H9 (cell line): ENCODE data around the gene SWI5. TPM values are rescaled to one million over a fixed set of nuclear protein-coding genes. Genes with fewer than 3 reads are reported as not detected.

Experiments used
- DNase-seq: peaks from one replicate; pipeline ENCODE4 v3.0.0-alpha.2; 2017
- H2AFZ ChIP-seq: one replicate; pipeline ENCODE4 v1.6.1; 2013; ENCODE audit warnings: mild to moderate bottlenecking, low read length, control low read depth, moderate library complexity
- H2AK5ac ChIP-seq: 2 replicates; pipeline ENCODE4 v1.6.1; 2013; ENCODE audit warnings: low read length, control low read depth, mixed read lengths; ENCODE audit not compliant: insufficient read length
- H2BK120ac ChIP-seq: one replicate; pipeline ENCODE4 v1.6.1; 2013; ENCODE audit warnings: low read depth, mild to moderate bottlenecking, low read length, control low read depth, inconsistent platforms; ENCODE audit not compliant: poor library complexity, severe bottlenecking
- H2BK12ac ChIP-seq: 2 replicates; pipeline ENCODE4 v1.6.1; 2013; ENCODE audit warnings: low read length, control low read depth, mixed read lengths, low read depth; ENCODE audit not compliant: insufficient read length
- H2BK15ac ChIP-seq: 2 replicates; pipeline ENCODE4 v1.6.1; 2013; ENCODE audit warnings: low read depth, low read length, control low read depth
- H2BK20ac ChIP-seq: one replicate; pipeline ENCODE4 v1.6.1; 2013; ENCODE audit warnings: low read depth, mild to moderate bottlenecking, low read length, control low read depth, inconsistent platforms; ENCODE audit not compliant: poor library complexity, severe bottlenecking
- H2BK5ac ChIP-seq: 2 replicates; pipeline ENCODE4 v1.6.1; 2013; ENCODE audit warnings: low read length, control low read depth, mixed read lengths; ENCODE audit not compliant: insufficient read length
- H3K14ac ChIP-seq: 2 replicates; pipeline ENCODE4 v1.6.1; 2013; ENCODE audit warnings: low read length, control low read depth; ENCODE audit not compliant: insufficient read depth
- H3K18ac ChIP-seq: 2 replicates; pipeline ENCODE4 v1.6.1; 2013; ENCODE audit warnings: low read depth, mild to moderate bottlenecking, mixed read lengths, low read length, control low read depth; ENCODE audit not compliant: insufficient read length
- H3K23ac ChIP-seq: 2 replicates; pipeline ENCODE4 v1.6.1; 2013; ENCODE audit warnings: low read length, control low read depth, mixed read lengths, low read depth; ENCODE audit not compliant: insufficient read length
- H3K23me2 ChIP-seq: 2 replicates; pipeline ENCODE4 v1.6.1; 2013; ENCODE audit warnings: low read depth, mild to moderate bottlenecking, mixed read lengths, low read length, control low read depth; ENCODE audit not compliant: insufficient read length, poor library complexity, severe bottlenecking
- H3K27ac ChIP-seq: 2 replicates; pipeline ENCODE4 v1.5.1; 2013; ENCODE audit warnings: low read length, control low read depth, mixed read lengths, low read depth; ENCODE audit not compliant: insufficient read length
- H3K27me3 ChIP-seq: 2 replicates; pipeline ENCODE4 v1.6.1; 2013; ENCODE audit warnings: low read length, control low read depth, inconsistent platforms; ENCODE audit not compliant: insufficient read depth
- H3K4ac ChIP-seq: 2 replicates; pipeline ENCODE4 v1.6.1; 2013; ENCODE audit warnings: low read depth, mild to moderate bottlenecking, control low read depth, inconsistent platforms, low read length, moderate library complexity
- H3K4me1 ChIP-seq: 2 replicates; pipeline ENCODE4 v1.6.1; 2013; ENCODE audit warnings: low read length, control low read depth, inconsistent platforms; ENCODE audit not compliant: insufficient read depth
- H3K4me2 ChIP-seq: 2 replicates; pipeline ENCODE4 v1.6.1; 2013; ENCODE audit warnings: low read length, control low read depth, mixed read lengths; ENCODE audit not compliant: insufficient read length, insufficient read depth
- H3K56ac ChIP-seq: 2 replicates; pipeline ENCODE4 v1.6.1; 2013; ENCODE audit warnings: low read depth, mild to moderate bottlenecking, mixed read lengths, low read length, control low read depth; ENCODE audit not compliant: insufficient read length
- H3K79me1 ChIP-seq: 2 replicates; pipeline ENCODE4 v1.6.1; 2013; ENCODE audit warnings: low read depth, mild to moderate bottlenecking, moderate library complexity, low read length, control low read depth, inconsistent platforms; ENCODE audit not compliant: insufficient read depth, poor library complexity, severe bottlenecking
- H3K79me2 ChIP-seq: 2 replicates; pipeline ENCODE4 v1.6.1; 2013; ENCODE audit warnings: low read length, control low read depth, inconsistent platforms; ENCODE audit not compliant: insufficient read depth
- H3K9ac ChIP-seq: 2 replicates; pipeline ENCODE4 v1.6.1; 2013; ENCODE audit warnings: low read length, control low read depth, mixed read lengths; ENCODE audit not compliant: insufficient read length; ENCODE audit errors: extremely low read depth
- H3K9me3 ChIP-seq: one replicate; pipeline ENCODE4 v1.6.1; 2013; ENCODE audit warnings: low read depth, low read length, inconsistent platforms; ENCODE audit not compliant: control insufficient read depth
- H3T11ph ChIP-seq: one replicate; pipeline ENCODE4 v1.6.1; 2013; ENCODE audit warnings: mild to moderate bottlenecking, low read length, control low read depth, inconsistent platforms
- H4K20me1 ChIP-seq: one replicate; pipeline ENCODE4 v1.6.1; 2013; ENCODE audit not compliant: control insufficient read depth, insufficient read length, insufficient read depth
- H4K5ac ChIP-seq: 2 replicates; pipeline ENCODE4 v1.6.1; 2013; ENCODE audit warnings: low read depth, mild to moderate bottlenecking, mixed read lengths, low read length, control low read depth; ENCODE audit not compliant: insufficient read length
- H4K8ac ChIP-seq: replicated peaks from 2 replicates; pipeline ENCODE4 v1.6.1; 2013; ENCODE audit warnings: low read length, control low read depth, mixed read lengths, low read depth; ENCODE audit not compliant: insufficient read length
- H4K91ac ChIP-seq: 2 replicates; pipeline ENCODE4 v1.6.1; 2013; ENCODE audit warnings: low read depth, mild to moderate bottlenecking, moderate library complexity, mixed read lengths, low read length, control low read depth; ENCODE audit not compliant: insufficient read length
- H3K27ac Mint-ChIP-seq, 3 experiments: 2 replicates in 2 of 3; 3 replicates in 1 of 3; pipeline ENCODE4 v1.8.0; 2020 to 2021; ENCODE audit warnings: mixed read lengths in 3 of 3, mild to moderate bottlenecking in 1 of 3, moderate library complexity in 1 of 3
- H3K27me3 Mint-ChIP-seq: 2 replicates; pipeline ENCODE4 v1.8.0; 2021; ENCODE audit warnings: low read depth, mild to moderate bottlenecking, moderate library complexity, mixed read lengths
- H3K36me3 Mint-ChIP-seq, 3 experiments: 2 replicates in 2 of 3; 3 replicates in 1 of 3; pipeline ENCODE4 v1.8.0; 2020 to 2021; ENCODE audit warnings: low read depth in 3 of 3, mixed read lengths in 3 of 3; ENCODE audit not compliant: insufficient read depth in 1 of 3
- H3K4me1 Mint-ChIP-seq, 2 experiments: 2 replicates each; pipeline ENCODE4 v1.8.0; 2020; ENCODE audit warnings: mixed read lengths in 2 of 2
- H3K4me3 Mint-ChIP-seq, 2 experiments: 2 replicates in 1 of 2; 3 replicates in 1 of 2; pipeline ENCODE4 v1.8.0; 2020 to 2021; ENCODE audit warnings: mild to moderate bottlenecking in 2 of 2, mixed read lengths in 2 of 2, moderate library complexity in 1 of 2
- H3K9me3 Mint-ChIP-seq, 2 experiments: 2 replicates in 1 of 2; 3 replicates in 1 of 2; pipeline ENCODE4 v1.8.0; 2020; ENCODE audit warnings: mild to moderate bottlenecking in 2 of 2, mixed read lengths in 2 of 2, moderate library complexity in 1 of 2
- CTCF ChIP-seq: fragments of 200-600 bp; sonication (generic); conservative IDR thresholded peaks from 3 replicates; pipeline ENCODE4 v1.8.0; 2021; ENCODE audit warnings: antibody characterized with exemption, mild to moderate bottlenecking
- WGBS: extraction: QIAGEN DNeasy Blood & Tissue Kit; methylation state at CpG from one replicate; pipeline ENCODE4 v1.1.7; 2013; ENCODE audit warnings: missing lambda C conversion rate, low lambda C conversion rate, mixed read lengths; ENCODE audit not compliant: insufficient read length; ENCODE audit errors: extremely low coverage; 5-methylcytosine and 5-hydroxymethylcytosine counted together
- total RNA-seq: library from RNA; stranded (reverse); gene quantifications from 2 replicates; pipeline ENCODE4 v1.2.1, GENCODE V29; 2021

SWI5 gene
- total RNA-seq, 1 experiment from 2014 or later: 25.6 TPM

GRCh38 chr9:128296340-128297220 is 20.5 kb downstream of the SWI5 start:
- Histone ChIP-seq H4K91ac (no peak overlapping the region), H4K8ac (no peak overlapping the region), H3K79me2 (no peaks in the 10 kb centered on the region), H2BK15ac (no peak overlapping the region), H3K4ac (no peak overlapping the region), H3K14ac (no peak overlapping the region), H3K27ac (no peak overlapping the region), H2BK5ac (no peak overlapping the region), H2BK12ac (no peak overlapping the region), H2BK120ac (no peak overlapping the region), H2AFZ (no peak overlapping the region), H3K9ac (no peak overlapping the region), H3K4me2 (no peak overlapping the region), H3K23me2 (no peaks in the 10 kb centered on the region), H3K79me1 (no peaks in the 10 kb centered on the region), H3K23ac (no peak overlapping the region), H3K4me1 (no peaks in the 10 kb centered on the region), H3K9me3 (no peaks in the 10 kb centered on the region), H3K18ac (no peak overlapping the region), H2AK5ac (no peak overlapping the region), H3T11ph (no peak overlapping the region), H3K27me3 (no peaks in the 10 kb centered on the region), H3K56ac (no peak overlapping the region), H4K20me1 (no peaks in the 10 kb centered on the region), H2BK20ac (no peak overlapping the region), H4K5ac (no peak overlapping the region)
- WGBS: no CpG with 5 or more reads among the region's 16 CpGs
- no peak for DNase-seq
- Mint-ChIP-seq H3K27ac (no peak overlapping the region), H3K36me3 (no peaks in the 10 kb centered on the region), H3K4me3 (no peak overlapping the region), H3K27me3 (peaks cover 4% of the 10 kb centered on the region), H3K9me3 (no peaks in the 10 kb centered on the region), H3K4me1 (peaks cover 2 to 4% of the 10 kb centered on the region in 2 experiments)
- no peak for TF ChIP-seq CTCF
